ENCODE results near the gene BRMS1L. TPM values are rescaled to one million over a fixed set of nuclear protein-coding genes. Genes with fewer than 3 reads are reported as not detected.

BRMS1L gene
- total and polyA plus RNA-seq, 9 of the 15 experiments (the other 6 are each of a cell fraction or from before 2014, with no cell fraction given) = 1.2 to 4.7 (median 3.3) TPM

DNA sequence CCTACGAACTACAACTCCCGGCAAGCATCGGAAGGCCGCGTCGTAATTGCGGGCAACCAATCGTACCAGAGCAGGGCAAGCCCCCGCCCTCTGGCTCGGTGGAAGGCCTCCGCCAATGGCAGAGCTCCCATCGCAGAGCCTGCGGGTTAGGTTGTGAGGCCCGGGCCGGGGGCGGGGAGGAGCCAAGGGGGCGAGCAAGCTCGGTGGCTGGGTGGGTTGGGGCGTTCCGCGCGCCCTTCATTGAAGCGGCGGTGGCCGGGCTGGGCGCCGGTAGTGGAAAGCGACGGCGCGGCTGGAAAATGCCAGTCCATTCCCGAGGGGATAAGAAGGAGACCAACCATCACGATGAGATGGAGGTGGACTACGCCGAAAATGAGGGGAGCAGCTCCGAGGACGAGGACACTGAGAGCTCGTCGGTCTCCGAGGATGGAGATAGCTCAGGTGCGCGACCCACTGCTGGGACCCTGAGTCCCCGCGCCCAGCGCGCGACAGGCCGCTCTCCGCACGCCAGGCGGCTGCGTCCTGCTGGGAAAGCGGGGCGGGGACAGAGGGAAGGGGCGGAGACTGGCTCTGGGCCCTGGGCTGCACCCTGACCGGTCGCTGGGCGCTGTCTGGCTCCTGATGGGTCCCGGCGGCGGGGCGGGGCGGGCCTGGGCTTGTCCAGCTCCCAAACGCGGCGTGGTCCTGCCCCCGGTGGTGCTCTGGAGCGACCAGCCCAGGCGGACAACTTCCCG, at the start of gene BRMS1L (continued):
- TF ChIP-seq, protein P1, sequence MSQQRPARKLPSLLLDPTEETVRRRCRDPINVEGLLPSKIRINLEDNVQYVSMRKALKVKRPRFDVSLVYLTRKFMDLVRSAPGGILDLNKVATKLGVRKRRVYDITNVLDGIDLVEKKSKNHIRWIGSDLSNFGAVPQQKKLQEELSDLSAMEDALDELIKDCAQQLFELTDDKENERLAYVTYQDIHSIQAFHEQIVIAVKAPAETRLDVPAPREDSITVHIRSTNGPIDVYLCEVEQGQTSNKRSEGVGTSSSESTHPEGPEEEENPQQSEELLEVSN (IDR thresholded peaks at IDR 0.05; ENCODE audit: borderline replicate concordance in 1 of 2, extremely low read depth in 1 of 2, insufficient read depth in 1 of 2, insufficient read length in 1 of 2, low read depth in 1 of 2, low read length in 1 of 2, poor library complexity in 1 of 2, severe bottlenecking in 1 of 2) = peak in 1 of 2 experiments; percentile 39
- TF ChIP-seq, protein P2, sequence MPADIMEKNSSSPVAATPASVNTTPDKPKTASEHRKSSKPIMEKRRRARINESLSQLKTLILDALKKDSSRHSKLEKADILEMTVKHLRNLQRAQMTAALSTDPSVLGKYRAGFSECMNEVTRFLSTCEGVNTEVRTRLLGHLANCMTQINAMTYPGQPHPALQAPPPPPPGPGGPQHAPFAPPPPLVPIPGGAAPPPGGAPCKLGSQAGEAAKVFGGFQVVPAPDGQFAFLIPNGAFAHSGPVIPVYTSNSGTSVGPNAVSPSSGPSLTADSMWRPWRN (IDR thresholded peaks at IDR 0.05; ENCODE audit: low read depth) = no peak
- TF ChIP-seq KDM5B (IDR thresholded peaks at IDR 0.05; ENCODE audit: insufficient replicate concordance, low read depth, low read length) = peak; percentile 95
- TF ChIP-seq, protein P3, sequence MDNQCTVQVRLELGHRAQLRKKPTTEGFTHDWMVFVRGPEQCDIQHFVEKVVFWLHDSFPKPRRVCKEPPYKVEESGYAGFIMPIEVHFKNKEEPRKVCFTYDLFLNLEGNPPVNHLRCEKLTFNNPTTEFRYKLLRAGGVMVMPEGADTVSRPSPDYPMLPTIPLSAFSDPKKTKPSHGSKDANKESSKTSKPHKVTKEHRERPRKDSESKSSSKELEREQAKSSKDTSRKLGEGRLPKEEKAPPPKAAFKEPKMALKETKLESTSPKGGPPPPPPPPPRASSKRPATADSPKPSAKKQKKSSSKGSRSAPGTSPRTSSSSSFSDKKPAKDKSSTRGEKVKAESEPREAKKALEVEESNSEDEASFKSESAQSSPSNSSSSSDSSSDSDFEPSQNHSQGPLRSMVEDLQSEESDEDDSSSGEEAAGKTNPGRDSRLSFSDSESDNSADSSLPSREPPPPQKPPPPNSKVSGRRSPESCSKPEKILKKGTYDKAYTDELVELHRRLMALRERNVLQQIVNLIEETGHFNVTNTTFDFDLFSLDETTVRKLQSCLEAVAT (IDR thresholded peaks at IDR 0.05) = no peak
- no peak for TF ChIP-seq ZNF274 (IDR thresholded peaks at IDR 0.05; ENCODE audit: borderline replicate concordance, low read depth, low read length)
- no peak for TF ChIP-seq EZH2 (IDR thresholded peaks at IDR 0.05; ENCODE audit: borderline replicate concordance, low read depth, low read length)
- no peak for TF ChIP-seq BDP1 (IDR thresholded peaks at IDR 0.05; ENCODE audit: insufficient read depth, insufficient read length)
- TF ChIP-seq ZEB2 (IDR thresholded peaks at IDR 0.05) = no peak
- no peak for TF ChIP-seq BRD9 (IDR thresholded peaks at IDR 0.05; ENCODE audit: low read depth, partially characterized antibody)
- no peak for TF ChIP-seq RFX7 (CRISPR knock-in tag; IDR thresholded peaks at IDR 0.05)
- no peak for TF ChIP-seq ZNF354B (CRISPR knock-in tag; IDR thresholded peaks at IDR 0.05)
- TF ChIP-seq HDAC8 (tag; IDR thresholded peaks at IDR 0.05) = no peak
- TF ChIP-seq, protein P4, sequence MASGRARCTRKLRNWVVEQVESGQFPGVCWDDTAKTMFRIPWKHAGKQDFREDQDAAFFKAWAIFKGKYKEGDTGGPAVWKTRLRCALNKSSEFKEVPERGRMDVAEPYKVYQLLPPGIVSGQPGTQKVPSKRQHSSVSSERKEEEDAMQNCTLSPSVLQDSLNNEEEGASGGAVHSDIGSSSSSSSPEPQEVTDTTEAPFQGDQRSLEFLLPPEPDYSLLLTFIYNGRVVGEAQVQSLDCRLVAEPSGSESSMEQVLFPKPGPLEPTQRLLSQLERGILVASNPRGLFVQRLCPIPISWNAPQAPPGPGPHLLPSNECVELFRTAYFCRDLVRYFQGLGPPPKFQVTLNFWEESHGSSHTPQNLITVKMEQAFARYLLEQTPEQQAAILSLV (tag; IDR thresholded peaks at IDR 0.05) = no peak
- TF ChIP-seq SMAD4 (CRISPR knock-in tag; conservative IDR thresholded peaks at IDR 0.05) = peak; percentile 56
- TF ChIP-seq MTA3 (IDR thresholded peaks at IDR 0.05; ENCODE audit: borderline replicate concordance) = no peak
- TF ChIP-seq E2F4 (CRISPR knock-in tag; IDR thresholded peaks at IDR 0.05; ENCODE audit: low read depth) = no peak
- TF ChIP-seq PPARD (CRISPR knock-in tag; IDR thresholded peaks at IDR 0.05) = no peak
- TF ChIP-seq ZNF766 (CRISPR knock-in tag; conservative IDR thresholded peaks at IDR 0.05) = no peak
- no peak for TF ChIP-seq ZNF785 (CRISPR knock-in tag; IDR thresholded peaks at IDR 0.05)
- TF ChIP-seq GABPB1 (CRISPR knock-in tag; IDR thresholded peaks at IDR 0.05) = peak; percentile 31; the same call in 1 of the 2 replicates
- no peak for TF ChIP-seq HSF4 (CRISPR knock-in tag; IDR thresholded peaks at IDR 0.05; ENCODE audit: borderline replicate concordance)
- TF ChIP-seq CHD1 (IDR thresholded peaks at IDR 0.05; ENCODE audit: low read length) = peak; percentile 96
- TF ChIP-seq L3MBTL2 (IDR thresholded peaks at IDR 0.05) = no peak

Data from K562 (cell line).